ENCODE data around the gene PCNP.

DNA sequence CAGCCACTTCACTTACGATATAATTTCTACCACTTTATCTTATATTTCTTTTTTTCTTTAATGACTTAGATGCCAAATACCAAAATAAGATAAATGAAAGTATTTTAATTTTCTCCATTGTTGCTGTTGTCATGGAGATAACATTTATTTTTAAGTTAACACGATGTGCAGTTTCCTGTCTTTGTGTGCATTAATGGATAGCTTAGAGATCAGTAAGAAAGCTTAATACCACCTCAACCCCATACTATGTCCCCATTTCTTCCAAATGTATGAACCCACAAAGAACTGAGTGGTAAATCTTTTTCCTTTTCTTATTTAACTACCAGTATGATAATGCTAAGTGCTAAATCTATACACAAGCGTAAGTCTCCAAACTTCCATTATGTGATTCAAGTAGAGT, 17.1 kb downstream of the PCNP start:
- TF ChIP-seq ZFX (IDR thresholded peaks at IDR 0.05): no peak
- TF ChIP-seq, protein P1, sequence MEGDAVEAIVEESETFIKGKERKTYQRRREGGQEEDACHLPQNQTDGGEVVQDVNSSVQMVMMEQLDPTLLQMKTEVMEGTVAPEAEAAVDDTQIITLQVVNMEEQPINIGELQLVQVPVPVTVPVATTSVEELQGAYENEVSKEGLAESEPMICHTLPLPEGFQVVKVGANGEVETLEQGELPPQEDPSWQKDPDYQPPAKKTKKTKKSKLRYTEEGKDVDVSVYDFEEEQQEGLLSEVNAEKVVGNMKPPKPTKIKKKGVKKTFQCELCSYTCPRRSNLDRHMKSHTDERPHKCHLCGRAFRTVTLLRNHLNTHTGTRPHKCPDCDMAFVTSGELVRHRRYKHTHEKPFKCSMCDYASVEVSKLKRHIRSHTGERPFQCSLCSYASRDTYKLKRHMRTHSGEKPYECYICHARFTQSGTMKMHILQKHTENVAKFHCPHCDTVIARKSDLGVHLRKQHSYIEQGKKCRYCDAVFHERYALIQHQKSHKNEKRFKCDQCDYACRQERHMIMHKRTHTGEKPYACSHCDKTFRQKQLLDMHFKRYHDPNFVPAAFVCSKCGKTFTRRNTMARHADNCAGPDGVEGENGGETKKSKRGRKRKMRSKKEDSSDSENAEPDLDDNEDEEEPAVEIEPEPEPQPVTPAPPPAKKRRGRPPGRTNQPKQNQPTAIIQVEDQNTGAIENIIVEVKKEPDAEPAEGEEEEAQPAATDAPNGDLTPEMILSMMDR (conservative IDR thresholded peaks at IDR 0.05): no peak

Data from C4-2B (cell line).